Measurements from ENCODE around the gene CCL13. TPM values are rescaled to one million over a fixed set of nuclear protein-coding genes. Genes with fewer than 3 reads are reported as not detected.

The CCL13 gene
- total and polyA plus RNA-seq, 12 donors = 0.17 to 17.6 (median 2.0) TPM

DNA sequence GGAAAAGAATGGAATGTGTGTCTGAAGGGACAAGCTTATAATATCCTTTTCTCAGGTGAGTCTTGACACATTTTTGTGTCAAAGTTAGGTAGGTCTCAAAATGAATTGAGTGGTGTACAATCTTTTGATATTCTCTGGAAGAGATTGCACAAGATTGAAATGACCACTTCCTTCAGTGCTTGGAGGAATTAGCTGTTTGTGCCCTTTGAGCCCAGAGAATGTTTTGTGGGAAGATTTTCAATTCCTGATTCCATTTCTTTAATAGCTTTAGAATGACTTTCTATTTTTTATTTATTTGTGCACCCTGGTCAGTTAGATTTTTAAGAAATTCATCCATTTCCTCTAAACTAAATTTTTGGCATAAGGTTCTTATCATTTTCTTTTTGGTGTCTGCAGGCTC is 1.6 kb upstream of the CCL13 start:
- DNase-seq = no peak
- intact Hi-C loops (cut with DNase I) = loop anchor here in 1 of 2 donors (5.0 kb wide), 1 partner anchor 152 kb away; no protein-coding TSS in a partner anchor
- no peak for TF ChIP-seq POLR2A (IDR thresholded peaks at IDR 0.05)
- no peak for TF ChIP-seq CTCF (IDR thresholded peaks at IDR 0.05)
- H3K9me3 ChIP-seq (replicated peaks in 1 of 3) = no peaks in the 10 kb centered on the region
- no peak overlapping the region for H3K4me3 ChIP-seq
- peaks cover 0 to 17% of the 10 kb centered on the region in 2 donors for H3K4me1 ChIP-seq (replicated peaks in 1 of 2)
- H3K27me3 ChIP-seq = no peaks in the 10 kb centered on the region
- peak overlapping the region in 1 of 5 donors; percentile 49 for H3K27ac ChIP-seq
- H3K36me3 ChIP-seq (replicated peaks in 1 of 2) = no peaks in the 10 kb centered on the region

DNA sequence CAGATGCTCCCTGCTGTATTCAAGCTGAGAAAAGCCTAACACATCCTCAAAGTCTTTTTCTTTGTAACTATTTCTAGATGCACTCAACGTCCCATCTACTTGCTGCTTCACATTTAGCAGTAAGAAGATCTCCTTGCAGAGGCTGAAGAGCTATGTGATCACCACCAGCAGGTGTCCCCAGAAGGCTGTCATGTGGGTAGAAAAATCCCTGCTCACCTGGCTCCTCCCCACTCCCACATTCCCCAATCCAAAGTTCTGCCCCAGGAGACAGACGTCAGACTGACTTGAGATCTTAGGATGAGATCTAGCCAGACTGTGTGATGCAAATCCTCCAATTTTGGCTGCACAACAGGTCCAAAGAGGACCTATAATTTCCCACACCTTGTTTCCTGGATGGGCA is 1.1 kb downstream of the CCL13 start:
- H3K4me1 ChIP-seq (replicated peaks in 1 of 2) = peaks cover 0 to 17% of the 10 kb centered on the region in 2 donors
- no peak for TF ChIP-seq CTCF (IDR thresholded peaks at IDR 0.05)
- no peak for TF ChIP-seq POLR2A (IDR thresholded peaks at IDR 0.05)
- 74 to 84% (median 79%) methylated on average over 2 of the region's 2 CpGs for WGBS, 4 donors
- no peaks in the 10 kb centered on the region for H3K36me3 ChIP-seq (replicated peaks in 1 of 2)
- no peak for DNase-seq
- H3K9me3 ChIP-seq (replicated peaks in 1 of 3) = no peaks in the 10 kb centered on the region
- intact Hi-C loops (cut with DNase I) = loop anchor here in 1 of 2 donors (5.0 kb wide), 1 partner anchor 155 kb away; no protein-coding TSS in a partner anchor
- H3K4me3 ChIP-seq = no peak overlapping the region
- no peak overlapping the region for H3K27ac ChIP-seq
- H3K27me3 ChIP-seq = no peaks in the 10 kb centered on the region

DNA sequence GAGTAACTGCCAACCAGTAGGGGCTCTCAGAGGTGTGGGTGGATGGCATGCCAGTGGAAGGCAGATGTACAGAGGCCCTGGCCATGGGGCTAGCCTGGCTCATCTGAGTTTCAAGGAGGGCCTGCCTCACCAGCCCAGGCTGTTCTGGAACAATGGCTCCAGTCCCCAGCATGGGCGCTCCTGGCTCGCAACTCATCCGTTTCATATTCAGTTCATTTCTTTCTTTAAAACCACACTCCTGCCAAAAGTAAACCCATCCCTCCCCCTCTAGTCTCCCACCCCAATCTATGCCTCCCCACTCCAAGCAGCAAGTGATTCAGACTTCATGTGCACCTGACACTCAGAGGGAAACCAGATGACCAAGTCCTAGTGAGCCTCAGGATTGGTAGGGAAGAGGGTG is 2.4 kb downstream of the CCL13 start:
- no peaks in the 10 kb centered on the region for H3K27me3 ChIP-seq
- H3K4me3 ChIP-seq = no peak overlapping the region
- H3K36me3 ChIP-seq (replicated peaks in 1 of 2) = no peaks in the 10 kb centered on the region
- H3K4me1 ChIP-seq (replicated peaks in 1 of 2) = peaks cover 0 to 17% of the 10 kb centered on the region in 2 donors
- intact Hi-C loops (cut with DNase I) = loop anchor here in 1 of 2 donors (5.0 kb wide), 1 partner anchor 156 kb away; no protein-coding TSS in a partner anchor
- 96 to 98% (median 97%) methylated on average over 3 of the region's 3 CpGs for WGBS, 4 donors
- H3K27ac ChIP-seq = no peak overlapping the region
- H3K9me3 ChIP-seq (replicated peaks in 1 of 3) = no peaks in the 10 kb centered on the region
- DNase-seq = no peak
- TF ChIP-seq POLR2A (IDR thresholded peaks at IDR 0.05) (no peak), CTCF (IDR thresholded peaks at IDR 0.05) (no peak)

- TF ChIP-seq CTCF (IDR thresholded peaks at IDR 0.05) = no peak
- H3K4me1 ChIP-seq (replicated peaks in 1 of 2) = peaks cover 0 to 7% of the 10 kb centered on the region in 2 donors
- H3K27me3 ChIP-seq = no peaks in the 10 kb centered on the region
- DNase-seq = no peak
- WGBS, 4 donors = 75 to 82% (median 78%) methylated on average over 9 to 11 of the region's 11 CpGs
- H3K27ac ChIP-seq = no peak overlapping the region
- H3K4me3 ChIP-seq = no peak overlapping the region
- intact Hi-C loops (cut with DNase I) = loop anchor here in 1 of 2 donors (5.0 kb wide), 2 partner anchors 53 to 163 kb away; no protein-coding TSS in a partner anchor
- H3K9me3 ChIP-seq (replicated peaks in 1 of 3) = no peaks in the 10 kb centered on the region
- no peaks in the 10 kb centered on the region for H3K36me3 ChIP-seq (replicated peaks in 1 of 2)
Measured at GRCh38 chr17:34360601-34361270, 4.5 kb downstream of the CCL13 start.

Data from adrenal gland (tissue), 12 donors.